H7 (cell line): Measurements from ENCODE around the gene ACSL1. TPM values are rescaled to one million over a fixed set of nuclear protein-coding genes. Genes with fewer than 3 reads are reported as not detected.
"Not testable (repeated sequence)": the region's sequence is repeated elsewhere in the genome, so short reads cannot be mapped to it uniquely, and the experiment has no call there.

Experiments
- DNase-seq: peaks from one replicate; pipeline ENCODE4 v3.0.0; 2012
- H3K27me3 ChIP-seq: 2 replicates; pipeline ENCODE4 v1.6.0; 2011; ENCODE audit warnings: mild to moderate bottlenecking, low read length; ENCODE audit not compliant: control insufficient read depth, insufficient read depth
- H3K36me3 ChIP-seq: replicated peaks from 2 replicates; pipeline ENCODE4 v1.5.1; 2011; ENCODE audit warnings: low read length; ENCODE audit not compliant: control insufficient read depth, insufficient read depth
- H3K4me3 ChIP-seq: 2 replicates; pipeline ENCODE4 v1.5.1; 2011; ENCODE audit warnings: low read depth, mild to moderate bottlenecking, control low read depth, low read length, moderate library complexity; ENCODE audit not compliant: insufficient read depth
- total RNA-seq: library from RNA; depleted of rRNA; stranded (reverse); fragments of >200 nt; shearing (Covaris generic); gene quantifications from 2 replicates; pipeline ENCODE4 v1.2.3, GENCODE V29; 2014

Gene ACSL1
- total RNA-seq, 1 experiment from 2014 or later = 3.5 TPM

- no peak for DNase-seq
- H3K27me3 ChIP-seq = no peaks in the 10 kb centered on the region
- no peak overlapping the region for H3K4me3 ChIP-seq
- no peaks in the 10 kb centered on the region for H3K36me3 ChIP-seq
Measured at GRCh38 chr4:184850431-184851199, 24.8 kb upstream of the ACSL1 start.

- no peaks in the 10 kb centered on the region for H3K36me3 ChIP-seq
- DNase-seq = no peak
- H3K27me3 ChIP-seq = no peaks in the 10 kb centered on the region
- H3K4me3 ChIP-seq = no peak overlapping the region
Measured at GRCh38 chr4:184850018-184850417, 24.2 kb upstream of the ACSL1 start.

GRCh38 chr4:184849185-184849584 is 23.4 kb upstream of the ACSL1 start:
- Histone ChIP-seq H3K36me3 (no peaks in the 10 kb centered on the region), H3K4me3 (no peak overlapping the region), H3K27me3 (no peaks in the 10 kb centered on the region)
- no peak for DNase-seq

- no peaks in the 10 kb centered on the region for H3K27me3 ChIP-seq
- no peak overlapping the region for H3K4me3 ChIP-seq
- no peaks in the 10 kb centered on the region for H3K36me3 ChIP-seq
- DNase-seq = no peak
Measured at GRCh38 chr4:184848510-184848909, 22.7 kb upstream of the ACSL1 start.

GRCh38 chr4:184846531-184846930 is 20.8 kb upstream of the ACSL1 start:
- Histone ChIP-seq H3K4me3 (no peak overlapping the region), H3K27me3 (no peaks in the 10 kb centered on the region), H3K36me3 (no peaks in the 10 kb centered on the region)
- DNase-seq = no peak

- Histone ChIP-seq H3K27me3 (no peaks in the 10 kb centered on the region), H3K36me3 (no peaks in the 10 kb centered on the region), H3K4me3 (no peak overlapping the region)
- DNase-seq = no peak
Measured at GRCh38 chr4:184845367-184846021, 19.7 kb upstream of the ACSL1 start.

- Histone ChIP-seq H3K4me3 (no peak overlapping the region), H3K27me3 (no peaks in the 10 kb centered on the region), H3K36me3 (no peaks in the 10 kb centered on the region)
- DNase-seq = no peak
Measured at GRCh38 chr4:184844742-184845141, 19.0 kb upstream of the ACSL1 start.

- no peak for DNase-seq
- H3K36me3 ChIP-seq = no peaks in the 10 kb centered on the region
- H3K4me3 ChIP-seq = no peak overlapping the region
- H3K27me3 ChIP-seq = no peaks in the 10 kb centered on the region
Measured at GRCh38 chr4:184843984-184844554, 18.3 kb upstream of the ACSL1 start.

- H3K27me3 ChIP-seq, H3K36me3 ChIP-seq, H3K4me3 ChIP-seq, DNase-seq: not testable (repeated sequence)
Measured at GRCh38 chr4:184839075-184839399, 13.3 kb upstream of the ACSL1 start.

- Histone ChIP-seq H3K36me3 (no peaks in the 10 kb centered on the region), H3K27me3 (no peaks in the 10 kb centered on the region), H3K4me3 (no peak overlapping the region)
- no peak for DNase-seq
Measured at GRCh38 chr4:184838249-184839074, 12.7 kb upstream of the ACSL1 start.

- no peaks in the 10 kb centered on the region for H3K36me3 ChIP-seq
- DNase-seq = no peak
- H3K27me3 ChIP-seq = no peaks in the 10 kb centered on the region
- H3K4me3 ChIP-seq = no peak overlapping the region
Measured at GRCh38 chr4:184836613-184837012, 10.8 kb upstream of the ACSL1 start.

- no peaks in the 10 kb centered on the region for H3K27me3 ChIP-seq
- DNase-seq = no peak
- H3K4me3 ChIP-seq = no peak overlapping the region
- H3K36me3 ChIP-seq = no peaks in the 10 kb centered on the region
Measured at GRCh38 chr4:184833046-184833838, 7.5 kb upstream of the ACSL1 start.

GRCh38 chr4:184831153-184831552 is 5.4 kb upstream of the ACSL1 start:
- Histone ChIP-seq H3K4me3 (no peak overlapping the region), H3K27me3 (peaks cover 15% of the 10 kb centered on the region)
- DNase-seq = no peak

GRCh38 chr4:184826691-184827270 is 1.0 kb upstream of the ACSL1 start:
- peaks cover 43% of the 10 kb centered on the region for H3K27me3 ChIP-seq
- DNase-seq = no peak
- peak overlapping the region; percentile 66 for H3K4me3 ChIP-seq
- H3K36me3 ChIP-seq = no peaks in the 10 kb centered on the region

More at GRCh38 chr4:184831153-184831552, 5.4 kb upstream of the ACSL1 start:
- no peaks in the 10 kb centered on the region for H3K36me3 ChIP-seq
